GM21529 (cell line): Measurements from ENCODE around the gene ADIPOR1.
A peak's percentile ranks its signal among the peaks of the same experiment; 100 is the strongest.
"Not testable (repeated sequence)": the region's sequence is repeated elsewhere in the genome, so short reads cannot be mapped to it uniquely, and the experiment has no call there.

Experiments used
- ATAC-seq: cut with Tn5 transposase; IDR thresholded peaks from one replicate; pipeline ENCODE4 v1.9.1; 2021; ENCODE audit not compliant: unreplicated experiment

ADIPOR1 gene

DNA sequence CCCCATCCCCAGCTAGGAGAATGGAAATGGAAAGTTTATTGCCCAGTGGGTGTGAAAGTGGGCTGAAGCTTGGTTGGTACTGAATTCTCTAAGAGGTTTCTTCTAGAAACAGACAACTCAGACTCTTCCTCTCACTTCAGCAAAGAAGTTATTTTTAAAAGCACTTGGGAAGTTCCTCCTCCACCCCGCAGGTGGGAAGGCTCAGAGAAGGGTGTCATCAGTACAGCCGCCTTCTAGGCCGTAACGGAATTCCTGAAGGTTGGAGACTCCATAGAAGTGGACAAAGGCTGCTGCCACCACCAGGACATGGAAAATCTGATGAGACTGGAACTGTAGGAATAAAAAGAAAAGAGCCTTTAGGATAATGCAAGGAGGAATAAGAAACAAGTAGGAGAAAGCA, 16.7 kb downstream of the ADIPOR1 start:
- ATAC-seq = no peak

DNA sequence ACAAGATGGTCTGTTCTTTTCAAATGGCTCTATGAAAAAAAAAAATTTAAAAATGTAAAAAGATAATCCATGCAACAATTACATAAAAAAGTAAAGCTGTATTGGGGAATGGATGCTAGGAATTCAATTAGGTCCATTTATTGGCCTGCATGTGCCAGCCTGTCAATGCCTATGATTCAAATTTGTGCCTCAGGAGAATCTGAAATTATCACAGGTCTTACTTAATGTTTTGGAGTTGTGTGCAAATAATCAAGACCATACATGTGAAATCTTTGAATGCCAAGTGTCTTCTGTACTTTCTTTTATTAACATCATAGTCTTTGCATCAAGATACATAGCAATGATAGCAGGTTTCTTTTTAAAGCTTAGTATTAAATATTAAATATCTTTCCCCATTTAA, 17.6 kb downstream of the ADIPOR1 start:
- ATAC-seq = no peak

DNA sequence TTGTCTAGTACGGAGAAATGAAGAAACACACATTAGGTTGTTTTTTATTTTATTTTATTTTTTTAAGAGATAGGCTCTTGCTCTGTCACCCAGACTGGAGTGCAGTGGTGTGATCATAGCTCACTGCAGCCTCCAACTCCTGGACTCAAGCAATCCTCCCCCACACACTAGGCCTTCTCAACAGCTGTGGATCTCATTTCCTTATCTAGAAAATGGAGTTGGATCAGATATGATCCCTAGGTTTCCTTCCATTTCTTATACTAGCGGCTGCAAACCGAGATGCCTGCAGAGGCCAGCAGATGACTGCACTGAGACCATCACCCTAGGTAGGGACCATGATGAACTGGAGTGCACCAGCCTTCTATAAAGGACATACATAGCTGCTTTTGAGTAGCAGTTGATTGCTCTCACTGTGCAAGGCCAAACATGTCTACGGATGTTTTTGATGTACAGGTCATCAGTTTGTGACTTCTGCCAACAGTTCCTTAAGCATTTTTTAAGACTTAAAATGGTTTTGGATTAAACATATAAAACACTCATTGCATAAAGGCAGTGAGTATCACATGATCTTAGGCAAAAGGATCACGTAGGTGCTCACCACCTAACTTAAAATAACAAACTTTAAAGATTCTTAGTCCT, 19.7 kb downstream of the ADIPOR1 start:
- no peak for ATAC-seq

DNA sequence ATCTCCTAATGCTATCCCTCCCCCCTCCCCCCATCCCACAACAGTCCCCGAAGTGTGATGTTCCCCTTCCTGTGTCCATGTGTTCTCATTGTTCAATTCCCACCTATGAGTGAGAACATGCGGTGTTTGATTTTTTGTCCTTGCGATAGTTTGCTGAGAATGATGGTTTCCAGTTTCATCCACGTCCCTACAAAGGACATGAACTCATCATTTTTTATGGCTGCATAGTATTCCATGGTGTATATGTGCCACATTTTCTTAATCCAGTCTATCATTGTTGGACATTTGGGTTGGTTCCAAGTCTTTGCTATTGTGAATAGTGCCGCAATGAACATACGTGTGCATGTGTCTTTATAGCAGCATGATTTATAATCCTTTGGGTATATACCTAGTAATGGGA, 21.7 kb downstream of the ADIPOR1 start:
- not testable (repeated sequence) for ATAC-seq

DNA sequence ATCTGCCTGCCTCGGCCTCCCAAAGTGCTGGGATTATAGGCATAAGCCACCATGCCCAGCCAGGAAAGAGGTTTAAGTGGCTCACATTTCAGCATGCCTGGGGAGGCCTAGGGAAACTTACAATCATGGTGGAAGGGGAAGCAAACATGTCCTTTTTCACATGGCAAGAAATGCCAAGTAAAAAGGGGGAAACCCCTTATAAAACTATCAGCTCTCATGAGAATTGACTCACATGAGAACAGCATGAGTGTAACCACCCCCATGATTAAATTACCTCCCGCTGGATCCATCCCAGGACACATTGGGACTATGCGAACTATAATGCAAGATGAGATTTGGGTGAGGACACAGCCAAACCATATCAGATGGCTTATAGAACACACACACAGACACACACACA, 22.3 kb downstream of the ADIPOR1 start:
- no peak for ATAC-seq

DNA sequence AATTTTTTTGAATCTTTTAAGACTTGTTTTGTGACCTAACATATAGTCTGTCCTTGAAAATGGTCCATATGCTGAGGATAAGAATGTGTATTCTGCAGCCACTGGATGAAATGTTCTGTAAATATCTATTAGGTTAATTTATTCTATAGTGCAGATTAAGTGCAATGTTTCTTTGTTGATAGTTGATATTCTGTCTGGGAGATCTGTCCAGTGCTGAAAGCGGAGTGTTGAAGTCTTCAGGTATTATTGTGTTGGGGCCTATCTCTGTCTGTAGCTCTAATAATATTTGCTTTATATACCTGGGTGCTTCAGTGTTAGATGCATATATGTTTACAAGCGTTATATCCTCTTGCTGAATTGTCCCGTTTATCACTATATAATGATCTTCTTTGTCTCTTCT, 23.4 kb downstream of the ADIPOR1 start:
- ATAC-seq = no peak

DNA sequence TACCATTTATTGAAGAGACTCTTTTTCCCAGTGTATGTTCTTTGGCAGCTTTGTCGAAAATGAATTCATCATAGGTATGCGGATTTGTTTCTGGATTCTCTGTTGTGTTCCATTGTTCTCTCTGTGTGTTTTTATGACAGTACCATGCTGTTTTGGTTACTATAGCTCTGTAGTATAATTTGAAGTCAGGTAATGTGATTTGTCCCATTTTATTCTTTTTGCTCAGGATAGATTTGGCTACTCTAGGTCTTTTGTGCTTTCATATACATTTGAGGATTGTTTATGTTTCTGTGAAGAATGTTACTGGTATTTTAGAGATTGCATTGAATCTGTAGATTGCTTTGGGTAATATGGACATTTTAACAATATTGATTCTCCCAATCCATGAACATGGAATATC, 25.6 kb downstream of the ADIPOR1 start:
- ATAC-seq = no peak

DNA sequence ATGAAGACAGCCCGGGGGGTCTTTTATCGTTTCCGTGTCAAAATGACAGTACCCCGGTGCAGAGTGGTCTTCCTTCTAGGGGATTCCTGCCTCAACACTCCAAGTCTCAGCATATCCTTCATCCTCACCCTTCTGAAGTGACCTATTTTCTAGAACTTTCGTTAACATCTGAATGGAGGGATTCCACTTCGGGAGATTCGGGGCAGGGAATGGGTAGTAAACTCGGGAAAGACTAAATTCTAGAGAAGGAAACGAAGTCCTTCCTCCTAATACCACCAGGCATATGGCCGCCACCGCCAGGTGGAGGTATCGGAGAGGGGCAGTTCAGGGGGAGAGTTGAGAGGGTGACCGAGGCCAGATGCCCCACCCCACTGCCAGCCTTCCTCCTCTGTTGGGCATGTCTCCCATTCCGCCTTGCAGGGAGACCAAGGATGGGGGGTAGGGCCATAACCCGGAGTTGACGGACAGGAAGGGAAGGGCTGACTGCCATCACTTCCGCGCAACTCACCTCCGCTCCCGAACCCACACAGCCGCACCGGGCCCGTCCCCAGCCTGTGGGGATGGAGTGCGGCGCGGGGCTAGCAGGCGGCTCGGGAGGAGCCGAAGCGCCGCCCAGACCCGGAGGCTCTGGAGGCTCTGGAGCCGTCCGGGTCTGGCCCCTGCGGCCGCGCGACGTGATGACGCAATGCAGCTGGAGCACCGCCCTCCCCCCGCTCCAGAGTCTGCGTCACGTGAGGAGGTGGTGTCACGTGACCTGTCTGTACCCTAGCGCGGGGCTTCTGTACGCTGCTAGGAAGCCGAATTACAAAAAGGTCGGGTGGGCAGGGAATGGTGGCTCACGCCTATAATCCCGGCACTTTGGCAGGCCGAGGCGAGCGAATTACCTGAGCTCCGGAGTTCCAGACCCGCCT, 31.3 kb downstream of the ADIPOR1 start, which contains the start of gene KLHL12:
TSS of gene KLHL12 (minus strand) at position 654 of the 911 bp plus-strand sequence. CDS start 2,072 bp downstream, outside the sequence.
- peak; percentile 91 for ATAC-seq

DNA sequence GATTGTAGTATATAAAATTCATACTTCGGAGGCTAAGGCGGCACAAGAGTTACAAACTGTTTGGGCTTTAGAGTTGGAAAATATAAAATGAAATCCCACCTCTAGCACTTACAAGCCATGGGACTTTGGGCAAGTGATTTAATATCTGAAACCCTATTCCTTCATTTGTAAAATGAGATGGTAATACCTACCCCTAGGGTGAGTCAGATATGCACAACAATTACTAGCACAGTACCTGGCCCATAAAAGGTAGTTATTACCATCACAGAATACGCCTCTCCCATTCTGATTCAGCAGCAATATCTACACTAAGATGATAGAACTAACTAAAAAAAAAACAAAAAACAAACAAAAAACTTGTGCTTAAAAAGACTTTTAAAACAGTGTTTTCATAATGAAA, 34.6 kb downstream of the ADIPOR1 start:
- ATAC-seq = no peak

DNA sequence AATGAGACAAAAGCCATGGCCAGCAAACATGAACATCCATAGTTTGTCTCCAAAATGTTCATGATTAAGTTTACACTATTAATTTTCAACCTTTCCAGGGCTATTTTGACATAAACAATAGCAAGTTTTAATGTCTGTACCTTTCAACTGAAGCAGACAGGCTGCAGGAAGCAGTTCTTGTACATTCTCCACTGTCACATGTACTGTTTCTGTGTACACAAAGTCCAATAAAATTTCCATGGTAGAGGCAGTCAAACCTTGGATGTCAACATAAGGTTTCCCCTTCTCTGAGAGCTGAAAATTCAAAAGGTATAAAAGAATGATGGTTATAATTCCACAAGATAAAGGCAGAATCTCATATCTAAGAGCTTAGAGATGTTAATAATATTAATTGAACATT, 38.5 kb downstream of the ADIPOR1 start:
- ATAC-seq = no peak

DNA sequence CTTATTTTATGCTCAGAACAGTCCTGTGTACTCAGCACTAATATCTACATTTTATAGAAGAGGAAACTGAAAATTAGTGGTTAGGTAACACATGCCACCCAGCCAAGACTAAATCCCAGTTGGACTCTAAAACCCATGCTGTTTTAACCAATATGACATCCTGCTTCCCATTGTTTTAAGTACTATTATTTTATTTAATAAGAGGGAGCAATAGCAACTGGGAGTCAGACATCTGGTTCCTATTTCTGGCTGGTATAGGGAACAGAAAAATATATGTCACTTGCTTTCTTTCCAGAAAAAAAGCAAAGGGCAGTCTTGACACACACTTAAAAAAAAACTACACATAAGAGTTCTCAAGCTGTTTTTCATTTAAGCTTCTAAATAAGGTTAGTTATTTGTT, 43.0 kb downstream of the ADIPOR1 start:
- ATAC-seq = no peak

DNA sequence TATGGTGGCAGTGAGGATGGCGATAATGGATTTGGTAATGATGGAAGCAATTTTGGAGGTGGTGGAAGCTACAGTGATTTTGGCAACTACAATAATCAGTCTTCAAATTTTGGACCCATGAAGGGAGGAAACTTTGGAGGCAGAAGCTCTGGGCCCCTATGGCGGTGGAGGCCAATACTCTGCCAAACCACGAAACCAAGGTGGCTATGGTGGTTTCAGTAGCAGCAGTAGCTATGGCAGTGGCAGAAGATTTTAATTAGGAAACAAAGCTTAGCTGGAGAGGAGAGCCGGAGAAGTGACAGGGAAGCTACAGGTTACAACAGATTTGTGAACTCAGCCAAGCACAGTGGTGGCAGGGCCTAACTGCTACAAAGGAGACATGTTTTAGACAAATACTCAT, 45.6 kb downstream of the ADIPOR1 start:
- not testable (repeated sequence) for ATAC-seq

DNA sequence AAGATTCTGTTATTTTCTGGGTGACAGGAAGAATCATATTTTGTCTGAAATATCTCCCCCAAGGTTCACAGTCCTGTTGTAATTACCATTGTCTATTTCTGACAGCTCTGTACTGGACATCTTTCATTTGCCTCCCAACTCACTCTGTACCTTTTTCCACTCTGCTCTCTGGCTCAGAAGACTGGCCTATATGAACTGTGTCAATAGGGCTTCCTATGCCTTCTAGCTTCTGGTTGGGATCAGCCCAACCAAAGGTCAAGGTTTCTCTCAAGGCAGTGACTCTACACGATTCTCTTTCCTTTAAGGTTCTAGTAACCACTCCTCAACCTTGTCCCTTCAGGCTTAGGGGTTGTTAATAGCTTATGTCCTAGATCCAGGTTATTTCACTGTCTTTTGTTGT, 48.6 kb downstream of the ADIPOR1 start:
- no peak for ATAC-seq

DNA sequence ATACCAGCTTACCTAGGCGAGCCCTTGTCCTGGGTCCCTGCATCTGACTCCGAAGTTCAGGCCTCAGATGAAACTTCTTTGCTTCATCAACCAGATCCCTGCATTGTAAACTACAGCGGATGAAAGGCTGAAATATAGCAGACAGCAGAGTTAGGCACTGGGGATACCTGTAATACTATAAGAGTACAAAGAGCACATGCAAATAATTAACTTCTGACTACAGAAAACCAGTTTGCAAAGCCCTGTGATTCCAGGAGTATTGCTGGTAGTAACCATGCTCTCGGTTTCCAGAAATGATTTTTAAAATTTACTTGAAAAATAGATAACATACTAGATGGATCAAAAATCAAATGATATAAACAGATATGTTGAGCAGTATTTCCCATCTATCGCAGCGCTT, 49.1 kb downstream of the ADIPOR1 start:
- no peak for ATAC-seq

DNA sequence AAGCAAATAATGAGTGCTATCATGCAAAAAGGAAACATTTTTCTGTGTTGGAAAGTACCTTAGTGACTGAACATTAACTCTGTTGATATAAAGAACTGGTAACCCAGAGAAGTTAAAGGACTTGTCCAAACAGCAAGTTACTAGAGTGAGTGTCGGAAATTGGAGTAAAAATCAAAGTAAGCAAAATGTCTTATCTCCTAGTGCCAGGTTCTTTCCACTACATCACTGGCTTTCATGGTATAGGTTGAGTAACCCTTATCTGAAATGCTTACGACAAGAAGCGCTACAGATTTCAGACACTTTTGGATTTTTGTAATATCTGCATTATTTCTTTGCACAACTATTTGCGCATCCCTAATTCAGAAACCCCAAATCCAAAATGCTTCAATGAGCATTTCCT, 52.8 kb downstream of the ADIPOR1 start:
- ATAC-seq = no peak

DNA sequence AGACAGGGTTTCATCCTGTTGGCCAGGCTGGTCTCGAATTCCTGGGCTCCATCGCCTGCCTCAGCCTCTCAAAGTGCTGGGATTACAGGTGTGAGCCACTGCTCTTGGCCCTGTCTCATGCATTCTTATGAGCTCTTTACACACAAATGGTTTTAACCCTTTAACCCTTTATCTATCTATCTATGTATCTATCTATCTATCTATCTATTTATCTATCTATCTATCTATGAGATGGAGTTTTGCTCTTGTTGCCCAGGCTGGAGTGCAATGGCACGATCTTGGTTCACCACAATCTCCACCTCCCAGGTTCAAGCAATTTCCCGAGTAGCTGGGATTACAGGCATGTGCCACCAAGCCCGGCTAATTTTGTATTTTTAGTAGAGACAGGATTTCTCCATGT, 54.3 kb downstream of the ADIPOR1 start:
- not testable (repeated sequence) for ATAC-seq

DNA sequence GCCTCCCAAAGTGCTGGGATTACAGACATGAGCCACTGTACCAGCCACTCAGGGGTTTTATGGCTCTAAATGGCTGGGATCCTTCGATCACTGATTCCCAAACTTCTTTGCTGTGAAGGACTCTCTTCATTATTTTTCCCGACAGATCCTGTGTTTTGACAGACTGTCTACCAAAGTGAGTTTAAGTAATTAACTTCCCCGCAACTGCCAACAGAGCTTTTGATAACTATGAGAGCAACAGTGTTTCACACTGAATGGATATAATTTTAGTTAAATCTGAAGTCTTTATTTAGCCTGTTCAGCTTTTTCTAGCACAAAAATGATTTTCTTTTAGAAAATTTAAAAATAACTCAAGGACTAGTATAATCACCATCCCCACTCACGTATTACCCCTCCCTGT, 56.6 kb downstream of the ADIPOR1 start:
- ATAC-seq = no peak

DNA sequence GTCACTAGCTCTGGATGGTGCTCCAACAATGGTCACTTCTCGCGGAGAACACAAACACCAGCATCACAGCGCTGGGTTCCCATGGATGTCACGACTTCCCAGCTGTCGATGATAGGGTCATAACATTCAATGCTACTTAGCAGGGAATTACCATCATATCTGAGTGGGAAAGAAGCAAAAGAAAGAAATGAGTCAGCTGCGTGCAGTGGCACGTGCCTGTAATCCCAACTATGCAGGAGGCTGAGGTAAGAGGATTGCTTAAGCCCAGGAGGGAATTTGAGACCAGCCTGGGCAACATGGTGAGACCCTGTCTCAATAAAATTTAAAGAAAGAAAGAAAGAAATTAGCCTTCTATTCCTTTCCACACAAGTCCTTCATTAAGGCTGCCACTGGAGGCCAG, 65.6 kb downstream of the ADIPOR1 start:
- no peak for ATAC-seq
